ENCODE data around the gene RNF212.
A peak's percentile ranks its signal among the peaks of the same experiment; 100 is the strongest.
"Not testable (repeated sequence)": the region's sequence is repeated elsewhere in the genome, so short reads cannot be mapped to it uniquely, and the experiment has no call there.

The RNF212 gene

GRCh38 chr4:1113311-1114009, at the start of gene RNF212:
Gene RNF212 (minus strand): TSS chr4:1113564. CDS start chr4:1113464, 100 bp downstream.
- no peak for DNase-seq (ENCODE audit: low spot score)

GRCh38 chr4:1160351-1160750, 47.0 kb upstream of the RNF212 start:
- no peak for DNase-seq (ENCODE audit: low spot score)

- no peak for DNase-seq (ENCODE audit: low spot score)
Observed at GRCh38 chr4:1156069-1156468, 42.7 kb upstream of the RNF212 start.

- no peak for DNase-seq (ENCODE audit: low spot score)
Observed at GRCh38 chr4:1155314-1155713, 42.0 kb upstream of the RNF212 start.

- DNase-seq (ENCODE audit: low spot score) = no peak
Observed at GRCh38 chr4:1154523-1155182, 41.3 kb upstream of the RNF212 start.

- no peak for DNase-seq (ENCODE audit: low spot score)
Observed at GRCh38 chr4:1154126-1154522, 40.8 kb upstream of the RNF212 start.

GRCh38 chr4:1153567-1154090, 40.3 kb upstream of the RNF212 start:
- DNase-seq (ENCODE audit: low spot score) = no peak

GRCh38 chr4:1152290-1152689, 38.9 kb upstream of the RNF212 start:
- no peak for DNase-seq (ENCODE audit: low spot score)

GRCh38 chr4:1151541-1151940, 38.2 kb upstream of the RNF212 start:
- no peak for DNase-seq (ENCODE audit: low spot score)

GRCh38 chr4:1150875-1151274, 37.5 kb upstream of the RNF212 start:
- DNase-seq (ENCODE audit: low spot score) = no peak

- DNase-seq (ENCODE audit: low spot score) = no peak
Observed at GRCh38 chr4:1139860-1140259, 26.5 kb upstream of the RNF212 start.

- no peak for DNase-seq (ENCODE audit: low spot score)
Observed at GRCh38 chr4:1137850-1138249, 24.5 kb upstream of the RNF212 start.

GRCh38 chr4:1137063-1137776, 23.9 kb upstream of the RNF212 start:
- no peak for DNase-seq (ENCODE audit: low spot score)

GRCh38 chr4:1136048-1136447, 22.7 kb upstream of the RNF212 start:
- DNase-seq (ENCODE audit: low spot score) = no peak

- no peak for DNase-seq (ENCODE audit: low spot score)
Observed at GRCh38 chr4:1133033-1133432, 19.7 kb upstream of the RNF212 start.

GRCh38 chr4:1130316-1131186, 17.2 kb upstream of the RNF212 start:
- DNase-seq (ENCODE audit: low spot score) = peak; percentile 85

- DNase-seq (ENCODE audit: low spot score) = no peak
Observed at GRCh38 chr4:1126506-1126905, 13.1 kb upstream of the RNF212 start.

GRCh38 chr4:1125466-1125865, 12.1 kb upstream of the RNF212 start:
- not testable (repeated sequence) for DNase-seq (ENCODE audit: low spot score)

- DNase-seq (ENCODE audit: low spot score) = no peak
Observed at GRCh38 chr4:1124818-1125217, 11.5 kb upstream of the RNF212 start.

- no peak for DNase-seq (ENCODE audit: low spot score)
Observed at GRCh38 chr4:1122505-1122904, 9.1 kb upstream of the RNF212 start.

GRCh38 chr4:1116838-1117237, 3.5 kb upstream of the RNF212 start:
- no peak for DNase-seq (ENCODE audit: low spot score)
